ENCODE results near the gene MAGEB4. TPM values are rescaled to one million over a fixed set of nuclear protein-coding genes. Genes with fewer than 3 reads are reported as not detected.

The MAGEB4 gene
- total and polyA plus RNA-seq, 10 of the 15 experiments (the other 5 are each of a cell fraction or from before 2014, with no cell fraction given), result 0.04 TPM; not detected in 9

DNA sequence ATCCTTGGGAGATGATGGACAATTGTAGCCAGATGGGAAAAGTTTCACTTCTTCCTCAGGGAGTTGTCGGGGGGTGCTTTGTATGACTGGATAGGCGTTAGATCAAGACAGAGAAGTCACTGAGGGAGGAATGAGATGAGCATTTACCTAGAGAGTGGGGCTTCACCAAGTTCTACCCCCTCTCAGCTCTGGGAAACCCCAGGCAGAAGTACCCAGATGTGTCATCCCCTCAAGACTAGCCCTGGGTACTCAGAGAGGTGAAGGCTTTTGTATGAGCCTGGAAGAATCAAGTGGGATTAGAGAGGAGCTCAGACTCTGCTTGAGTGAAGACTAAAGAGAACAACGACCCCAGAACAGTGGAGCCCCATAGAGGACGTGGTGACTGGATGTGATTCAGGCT is 7.1 kb downstream of the MAGEB4 start (continued):
- TF ChIP-seq RELB (IDR thresholded peaks at IDR 0.05; ENCODE audit: low read depth), result no peak
- TF ChIP-seq MXI1 (IDR thresholded peaks at IDR 0.05; ENCODE audit: low read depth, low read length), result no peak
- no peak for TF ChIP-seq POLR2AphosphoS5 (IDR thresholded peaks at IDR 0.05; ENCODE audit: low read length)
- TF ChIP-seq NFYB (IDR thresholded peaks at IDR 0.05; ENCODE audit: insufficient read depth, low read depth, low read length), result no peak
- TF ChIP-seq JUNB (IDR thresholded peaks at IDR 0.05), result peak; percentile 35; the same call in 1 of the 2 replicates

DNA sequence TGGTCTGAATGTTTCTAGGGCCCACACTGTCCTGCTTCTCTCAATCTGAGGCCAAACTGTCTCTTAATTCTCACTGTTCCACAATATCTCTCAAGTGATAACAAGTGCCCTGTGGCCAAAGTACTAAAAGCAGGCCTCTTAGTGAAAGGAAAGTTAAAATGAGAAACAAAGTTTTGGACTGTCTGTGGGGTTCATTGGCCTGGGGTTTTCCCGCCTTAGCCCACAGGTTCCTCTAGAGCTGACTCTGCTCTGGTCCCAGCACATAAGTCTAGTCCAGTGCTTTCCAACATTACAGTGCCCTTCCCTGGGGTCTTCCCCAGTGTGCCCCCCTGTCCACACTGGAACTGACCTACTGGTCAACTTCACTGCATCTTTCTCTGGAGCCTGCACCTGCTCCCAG is 11.5 kb downstream of the MAGEB4 start:
- WGBS (ENCODE audit: insufficient coverage, insufficient replicate concordance, low lambda C conversion rate, missing lambda C conversion rate), result 0% methylated on average over 1 of the region's 1 CpG
- no peak overlapping the region for H2AFZ ChIP-seq (ENCODE audit: control insufficient read depth, low read depth, low read length)
- H3K27me3 ChIP-seq (replicated peaks in 1 of 2; ENCODE audit: control insufficient read depth in 2 of 2, insufficient read depth in 2 of 2, low read length in 1 of 2), result no peaks in the 10 kb centered on the region
- intact Hi-C loops (cut with micrococcal nuclease; ENCODE audit: unreplicated experiment), result no loop called here
- H3K4me1 ChIP-seq (ENCODE audit: control insufficient read depth, insufficient read depth, low read length), result no peaks in the 10 kb centered on the region
- no peaks in the 10 kb centered on the region; the same call in 2 of the 3 replicates for H3K9me3 ChIP-seq (replicated peaks; ENCODE audit: control insufficient read depth, insufficient read depth, low read length)
- H3K27ac ChIP-seq (ENCODE audit: control insufficient read depth, insufficient read depth), result no peak overlapping the region
- DNase-seq (ENCODE audit: low read depth, low spot score) (peak; percentile 8), ATAC-seq (peak; percentile 81), FAIRE-seq (no peak)
- CTCF ChIA-PET, result no interaction called here
- in situ Hi-C loops (cut with MboI), result no loop called here
- H4K20me1 ChIP-seq (ENCODE audit: control insufficient read depth, insufficient read depth), result no peaks in the 10 kb centered on the region
- RAD21 ChIA-PET (ENCODE audit: unreplicated experiment), result no interaction called here
- no peaks in the 10 kb centered on the region for H3K79me2 ChIP-seq (ENCODE audit: control insufficient read depth, insufficient read depth, low read length)
- H3K9ac ChIP-seq (ENCODE audit: control insufficient read depth, insufficient read depth, low read length), result no peak overlapping the region
- no peak overlapping the region for H3K4me2 ChIP-seq (ENCODE audit: control insufficient read depth, insufficient read depth)
- BruUV-seq (replicated peaks), result no TSS peak
- POLR2A ChIA-PET, result interaction anchor here (0.6 kb wide), 1 partner anchor 265 kb away, joined by 3 read pairs; no protein-coding TSS in a partner anchor
- SMC1A ChIA-PET (ENCODE audit: uncharacterized antibody, unreplicated experiment), result no interaction called here
- no peak for TF ChIP-seq ZSCAN29 (IDR thresholded peaks at IDR 0.05)
- TF ChIP-seq RUNX3 (IDR thresholded peaks at IDR 0.05; ENCODE audit: low read length), result peak; percentile 22; the same call in 1 of the 2 replicates
- no peak for TF ChIP-seq ZNF384 (IDR thresholded peaks at IDR 0.05; ENCODE audit: borderline replicate concordance, low read depth, low read length)
- H3K4me3 ChIP-seq, result no peak overlapping the region
- H3K36me3 ChIP-seq (ENCODE audit: control insufficient read depth in 2 of 2, insufficient read depth in 2 of 2, low read length in 1 of 2), result no peaks in the 10 kb centered on the region

Data from GM12878 (cell line).